HCT116 (cell line): Measurements from ENCODE around the gene SCFD2. TPM values are rescaled to one million over a fixed set of nuclear protein-coding genes. Genes with fewer than 3 reads are reported as not detected.

Experiments
- ATAC-seq: fragments of 200-7000 bp; cut with Tn5 transposase; 2 replicates; pipeline ENCODE4 v1.9.1; 2020; ENCODE audit warnings: mild to moderate bottlenecking, moderate library complexity
- BruUV-seq: library from RNA; stranded (reverse); fragments of 400-500 nt; replicated peaks from 2 replicates; lab custom pipeline; 2021; lab: Mats Ljungman, UMichigan
- CTCF ChIA-PET: fragments of 300-600 bp; sonication (Branson Sonifier 250); formaldehyde crosslinking; loops from one replicate; lab custom pipeline; 2021; ENCODE audit warnings: antibody characterized with exemption; lab: Charles Lee
- POLR2A ChIA-PET: fragments of 300-600, 350-600 bp; sonication (Branson Sonifier 250); formaldehyde crosslinking; loops from one replicate; lab custom pipeline; 2021; ENCODE audit warnings: antibody characterized with exemption; lab: Charles Lee
- RAD21 ChIA-PET, 2 experiments: fragments of 300-600 bp; sonication (Branson Sonifier 250); formaldehyde crosslinking; loops; one replicate each; lab custom pipeline; 2023; ENCODE audit warnings: low total read pairs in 2 of 2; ENCODE audit not compliant: uncharacterized antibody in 2 of 2, unreplicated experiment in 2 of 2, low non-redundant PET in 1 of 2; lab: Charles Lee
- DNase-seq: peaks from one replicate; pipeline ENCODE4 v3.0.0-alpha.2; 2010; ENCODE audit warnings: low read depth, low spot score
- H2AFZ ChIP-seq: fragments of 200-600 bp; shearing (Covaris generic), sonication (generic); 2 replicates; pipeline ENCODE4 v1.6.1; 2017; ENCODE audit warnings: low read depth, mixed run types, mixed read lengths, antibody characterized with exemption, low read length; ENCODE audit not compliant: poor library complexity, severe bottlenecking
- H3K27ac ChIP-seq: 2 replicates; pipeline ENCODE4 v1.5.1; 2012; ENCODE audit warnings: low read depth, low read length
- H3K27me3 ChIP-seq: fragments of 200-600 bp; sonication (generic); 2 replicates; pipeline ENCODE4 v1.6.1; 2016; ENCODE audit warnings: mixed run types, low read length, mixed read lengths; ENCODE audit not compliant: insufficient read depth
- H3K36me3 ChIP-seq, 2 experiments: fragments of 200-500 bp in 1 of 2; fragments of 200-600 bp in 1 of 2; sonication (Bioruptor generic) in 1 of 2; sonication (generic) in 1 of 2; 2 replicates each; pipeline versions ENCODE4 v1.5.1 to v1.6.1; 2014 to 2016; ENCODE audit warnings: low read length in 2 of 2, inconsistent platforms in 1 of 2, mixed read lengths in 1 of 2, mixed run types in 1 of 2; ENCODE audit not compliant: insufficient read depth in 2 of 2, control insufficient read depth in 1 of 2
- H3K4me1 ChIP-seq, 2 experiments: fragments of 200-600 bp in 1 of 2; sonication (generic) in 1 of 2; 2 replicates each; pipeline versions ENCODE4 v1.5.1 to v1.6.1; 2012 to 2017; ENCODE audit warnings: low read length in 2 of 2, inconsistent platforms in 1 of 2, mild to moderate bottlenecking in 1 of 2, mixed read lengths in 1 of 2, mixed run types in 1 of 2, moderate library complexity in 1 of 2; ENCODE audit not compliant: insufficient read depth in 2 of 2, control insufficient read depth in 1 of 2
- H3K4me2 ChIP-seq: fragments of 200-600 bp; sonication (generic); 2 replicates; pipeline ENCODE4 v1.6.1; 2017; ENCODE audit warnings: mixed run types, low read length, mixed read lengths
- H3K4me3 ChIP-seq, 2 experiments: fragments of 200-600 bp in 1 of 2; sonication (generic) in 1 of 2; replicated peaks in 1 of 2; 2 replicates each; pipeline ENCODE4 v1.5.1; 2011 to 2016; ENCODE audit warnings: low read length in 2 of 2, control low read depth in 1 of 2, low read depth in 1 of 2, mild to moderate bottlenecking in 1 of 2, mixed read lengths in 1 of 2, mixed run types in 1 of 2
- H3K79me2 ChIP-seq: fragments of 200-600 bp; sonication (generic); 2 replicates; pipeline ENCODE4 v1.6.1; 2017; ENCODE audit warnings: mild to moderate bottlenecking, mixed run types, low read length, moderate library complexity, mixed read lengths; ENCODE audit not compliant: insufficient read depth
- H3K9ac ChIP-seq: fragments of 200-600 bp; sonication (generic); 2 replicates; pipeline ENCODE4 v1.6.1; 2016; ENCODE audit warnings: low read length, mixed read lengths
- H3K9me2 ChIP-seq: fragments of 200-600 bp; sonication (generic), shearing (Covaris generic); 2 replicates; pipeline ENCODE4 v1.6.1; 2017; ENCODE audit warnings: mixed run types, mild to moderate bottlenecking, moderate library complexity; ENCODE audit not compliant: insufficient read depth
- H3K9me3 ChIP-seq, 2 experiments: fragments of 200-500 bp in 1 of 2; fragments of 200-600 bp in 1 of 2; sonication (Bioruptor generic) in 1 of 2; sonication (generic) in 1 of 2; 2 replicates each; pipeline ENCODE4 v1.6.1; 2014 to 2017; ENCODE audit warnings: low read length in 2 of 2, mixed read lengths in 2 of 2, inconsistent platforms in 1 of 2, low read depth in 1 of 2, mild to moderate bottlenecking in 1 of 2, mixed run types in 1 of 2, moderate library complexity in 1 of 2; ENCODE audit not compliant: control insufficient read depth in 1 of 2, insufficient read depth in 1 of 2
- H4K20me1 ChIP-seq: fragments of 200-600 bp; sonication (generic), shearing (Covaris generic); 2 replicates; pipeline ENCODE4 v1.6.1; 2017; ENCODE audit warnings: mixed run types, mild to moderate bottlenecking, moderate library complexity; ENCODE audit not compliant: insufficient read depth
- CEBPB ChIP-seq: IDR thresholded peaks from 2 replicates; pipeline ENCODE4 v1.6.1; 2012; ENCODE audit warnings: low read depth
- EGR1 ChIP-seq: IDR thresholded peaks from 2 replicates; pipeline ENCODE4 v1.6.1; 2012; ENCODE audit warnings: low read depth
- ELF1 ChIP-seq: IDR thresholded peaks from 2 replicates; pipeline ENCODE4 v1.6.1; 2012; ENCODE audit warnings: low read depth, borderline replicate concordance
- EZH2 ChIP-seq: fragments of 200-600 bp; sonication (generic); IDR thresholded peaks from 2 replicates; pipeline ENCODE4 v1.6.1; 2017; ENCODE audit warnings: antibody characterized with exemption, mixed run types
- FOSL1 ChIP-seq: IDR thresholded peaks from 2 replicates; pipeline ENCODE4 v1.6.1; 2012; ENCODE audit warnings: low read depth
- POLR2A ChIP-seq: IDR thresholded peaks from 2 replicates; pipeline ENCODE4 v1.7.0; 2011; ENCODE audit warnings: borderline replicate concordance; ENCODE audit not compliant: insufficient read depth, insufficient read length; ENCODE audit errors: extremely low read depth
- SP1 ChIP-seq: IDR thresholded peaks from 2 replicates; pipeline ENCODE4 v1.6.1; 2012; ENCODE audit warnings: low read depth
- SRF ChIP-seq: IDR thresholded peaks from 2 replicates; pipeline ENCODE4 v1.6.1; 2012; ENCODE audit warnings: low read depth
- TCF7L2 ChIP-seq: IDR thresholded peaks from 2 replicates; pipeline ENCODE4 v1.7.0; 2011; ENCODE audit warnings: borderline replicate concordance, inconsistent platforms; ENCODE audit not compliant: insufficient read depth, insufficient read length; ENCODE audit errors: extremely low read depth
- YY1 ChIP-seq: IDR thresholded peaks from 2 replicates; pipeline ENCODE4 v1.6.1; 2011; ENCODE audit warnings: low read length, low read depth, moderate library complexity, mild to moderate bottlenecking; ENCODE audit not compliant: insufficient replicate concordance; ENCODE audit errors: extremely low read depth
- ZFX ChIP-seq: fragments of 450-650 bp; IDR thresholded peaks from 2 replicates; pipeline ENCODE4 v1.6.1; 2017
- ZNF274 ChIP-seq: fragments of 200-500 bp; sonication (Bioruptor generic); IDR thresholded peaks from 2 replicates; pipeline ENCODE4 v1.6.1; 2014; ENCODE audit warnings: mild to moderate bottlenecking, low read depth, low read length, inconsistent platforms
- intact Hi-C: fragments of 100-400 bp; cut with micrococcal nuclease; formaldehyde crosslinking; loops from 2 replicates; pipeline ENCODE4 v1.10.0; 2022
- total RNA-seq: library from RNA; stranded (reverse); gene quantifications from one replicate; pipeline ENCODE4 v1.2.1, GENCODE V29; 2021; ENCODE audit not compliant: unreplicated experiment
- TF ChIP-seq, protein P1 (sequence below): IDR thresholded peaks from 2 replicates; pipeline ENCODE4 v1.6.1; 2012; ENCODE audit warnings: low read depth
- TF ChIP-seq, protein P2 (sequence below): IDR thresholded peaks from 2 replicates; pipeline ENCODE4 v1.6.1; 2011; ENCODE audit warnings: mild to moderate bottlenecking, low read length, moderate library complexity; ENCODE audit not compliant: insufficient replicate concordance; ENCODE audit errors: extremely low read depth

The SCFD2 gene
- total RNA-seq, 1 experiment from 2014 or later = 13.6 TPM

DNA sequence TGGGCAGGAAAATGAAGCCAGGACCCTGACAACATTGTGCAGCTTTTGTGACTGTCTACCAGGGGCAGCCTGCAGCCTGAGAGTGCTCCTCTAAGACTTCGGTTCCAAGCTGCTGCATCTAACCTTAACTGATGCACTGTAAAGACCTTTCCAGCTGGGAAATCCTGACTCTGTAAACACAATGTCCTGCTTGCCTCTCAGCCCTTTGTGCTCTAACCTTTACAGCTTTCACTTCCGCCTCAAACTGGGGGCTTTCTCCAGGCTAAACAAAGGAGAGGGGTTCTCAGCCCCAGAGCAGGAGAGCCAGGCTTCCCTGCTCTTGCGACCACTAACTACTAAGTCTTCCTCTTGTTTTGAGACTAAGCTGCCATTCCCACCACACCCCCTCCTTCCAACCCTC, 523.1 kb downstream of the SCFD2 start:
- H3K9me2 ChIP-seq = no peaks in the 10 kb centered on the region
- no peak overlapping the region for H3K9ac ChIP-seq
- no peak for ATAC-seq
- no TSS peak for BruUV-seq
- TF ChIP-seq SP1 (no peak), ZFX (no peak), TCF7L2 (no peak), ZNF274 (no peak), CEBPB (no peak), YY1 (no peak)
- TF ChIP-seq, all 23 proteins: peak for 0
- Histone ChIP-seq H3K27me3 (no peaks in the 10 kb centered on the region), H3K36me3 (no peaks in the 10 kb centered on the region), H2AFZ (no peak overlapping the region), H3K79me2 (no peaks in the 10 kb centered on the region), H3K9me3 (no peaks in the 10 kb centered on the region), H3K4me2 (no peak overlapping the region), H3K4me1 (peaks cover 6 to 10% of the 10 kb centered on the region in 2 experiments; a peak in 2 of 4 replicates), H4K20me1 (no peaks in the 10 kb centered on the region), H3K27ac (no peak overlapping the region), H3K4me3 (no peak overlapping the region)
- POLR2A ChIA-PET = no interaction called here
- RAD21 ChIA-PET = no interaction called here
- no peak for DNase-seq
- intact Hi-C loops = no loop called here
- CTCF ChIA-PET = no interaction called here

DNA sequence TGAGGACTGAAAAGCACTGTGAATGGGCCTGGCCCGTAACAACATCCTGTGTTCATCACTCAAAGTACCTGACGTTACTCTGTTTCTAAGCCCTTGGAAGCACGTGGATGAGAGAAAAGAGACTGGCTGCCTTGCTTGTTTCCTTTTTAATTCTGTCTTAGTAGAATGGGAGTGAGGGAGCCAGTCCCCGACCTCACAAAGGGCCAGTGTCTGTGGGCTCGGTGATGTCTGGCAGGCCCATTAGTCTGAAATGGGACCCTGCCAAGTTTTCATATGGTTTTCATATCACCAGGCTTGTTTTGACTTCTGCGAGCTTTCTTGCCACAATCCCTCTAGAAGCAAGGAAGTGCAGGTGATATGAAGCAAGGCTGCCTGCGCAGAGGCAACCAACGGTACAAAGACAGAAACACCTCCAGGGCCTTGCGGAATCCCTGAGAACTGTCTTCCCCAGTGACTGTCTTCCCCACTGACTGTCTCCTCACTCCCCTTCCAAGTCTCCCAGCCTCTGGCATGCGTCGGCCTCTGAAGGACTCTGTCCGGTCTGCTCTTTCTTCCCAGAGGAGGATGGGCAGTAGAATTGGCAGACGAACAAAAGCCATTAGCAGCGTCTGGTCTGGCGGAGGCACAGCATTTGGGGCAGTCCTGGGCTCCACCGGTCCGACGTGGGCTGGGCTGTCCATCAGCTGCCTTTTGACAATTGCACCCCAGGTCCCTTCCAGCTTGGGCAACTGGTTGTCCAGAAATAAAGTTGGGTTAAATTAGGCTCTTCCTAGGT, 524.0 kb downstream of the SCFD2 start:
- BruUV-seq = no TSS peak
- H3K9ac ChIP-seq = no peak overlapping the region
- ATAC-seq (no peak), DNase-seq (no peak)
- POLR2A ChIA-PET = no interaction called here
- H3K27me3 ChIP-seq = no peaks in the 10 kb centered on the region
- no peak overlapping the region for H3K27ac ChIP-seq
- RAD21 ChIA-PET = no interaction called here
- no peaks in the 10 kb centered on the region for H4K20me1 ChIP-seq
- H3K4me3 ChIP-seq = no peak overlapping the region
- no peaks in the 10 kb centered on the region for H3K79me2 ChIP-seq
- H3K9me2 ChIP-seq = no peaks in the 10 kb centered on the region
- CTCF ChIA-PET = no interaction called here
- H2AFZ ChIP-seq = no peak overlapping the region
- peaks cover 6 to 14% of the 10 kb centered on the region in 2 experiments; a peak in 2 of 4 replicates for H3K4me1 ChIP-seq
- H3K36me3 ChIP-seq = no peaks in the 10 kb centered on the region
- H3K4me2 ChIP-seq = no peak overlapping the region
- intact Hi-C loops = no loop called here
- H3K9me3 ChIP-seq = no peaks in the 10 kb centered on the region
- TF ChIP-seq ZNF274 = no peak
- TF ChIP-seq ELF1 = no peak
- TF ChIP-seq YY1 = no peak
- no peak for TF ChIP-seq SRF
- TF ChIP-seq, protein P1, sequence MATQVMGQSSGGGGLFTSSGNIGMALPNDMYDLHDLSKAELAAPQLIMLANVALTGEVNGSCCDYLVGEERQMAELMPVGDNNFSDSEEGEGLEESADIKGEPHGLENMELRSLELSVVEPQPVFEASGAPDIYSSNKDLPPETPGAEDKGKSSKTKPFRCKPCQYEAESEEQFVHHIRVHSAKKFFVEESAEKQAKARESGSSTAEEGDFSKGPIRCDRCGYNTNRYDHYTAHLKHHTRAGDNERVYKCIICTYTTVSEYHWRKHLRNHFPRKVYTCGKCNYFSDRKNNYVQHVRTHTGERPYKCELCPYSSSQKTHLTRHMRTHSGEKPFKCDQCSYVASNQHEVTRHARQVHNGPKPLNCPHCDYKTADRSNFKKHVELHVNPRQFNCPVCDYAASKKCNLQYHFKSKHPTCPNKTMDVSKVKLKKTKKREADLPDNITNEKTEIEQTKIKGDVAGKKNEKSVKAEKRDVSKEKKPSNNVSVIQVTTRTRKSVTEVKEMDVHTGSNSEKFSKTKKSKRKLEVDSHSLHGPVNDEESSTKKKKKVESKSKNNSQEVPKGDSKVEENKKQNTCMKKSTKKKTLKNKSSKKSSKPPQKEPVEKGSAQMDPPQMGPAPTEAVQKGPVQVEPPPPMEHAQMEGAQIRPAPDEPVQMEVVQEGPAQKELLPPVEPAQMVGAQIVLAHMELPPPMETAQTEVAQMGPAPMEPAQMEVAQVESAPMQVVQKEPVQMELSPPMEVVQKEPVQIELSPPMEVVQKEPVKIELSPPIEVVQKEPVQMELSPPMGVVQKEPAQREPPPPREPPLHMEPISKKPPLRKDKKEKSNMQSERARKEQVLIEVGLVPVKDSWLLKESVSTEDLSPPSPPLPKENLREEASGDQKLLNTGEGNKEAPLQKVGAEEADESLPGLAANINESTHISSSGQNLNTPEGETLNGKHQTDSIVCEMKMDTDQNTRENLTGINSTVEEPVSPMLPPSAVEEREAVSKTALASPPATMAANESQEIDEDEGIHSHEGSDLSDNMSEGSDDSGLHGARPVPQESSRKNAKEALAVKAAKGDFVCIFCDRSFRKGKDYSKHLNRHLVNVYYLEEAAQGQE = no peak
- no peak for TF ChIP-seq ZFX
- no peak for TF ChIP-seq EGR1
- no peak for TF ChIP-seq POLR2A
- no peak for TF ChIP-seq FOSL1
- no peak for TF ChIP-seq EZH2
- TF ChIP-seq, protein P2, sequence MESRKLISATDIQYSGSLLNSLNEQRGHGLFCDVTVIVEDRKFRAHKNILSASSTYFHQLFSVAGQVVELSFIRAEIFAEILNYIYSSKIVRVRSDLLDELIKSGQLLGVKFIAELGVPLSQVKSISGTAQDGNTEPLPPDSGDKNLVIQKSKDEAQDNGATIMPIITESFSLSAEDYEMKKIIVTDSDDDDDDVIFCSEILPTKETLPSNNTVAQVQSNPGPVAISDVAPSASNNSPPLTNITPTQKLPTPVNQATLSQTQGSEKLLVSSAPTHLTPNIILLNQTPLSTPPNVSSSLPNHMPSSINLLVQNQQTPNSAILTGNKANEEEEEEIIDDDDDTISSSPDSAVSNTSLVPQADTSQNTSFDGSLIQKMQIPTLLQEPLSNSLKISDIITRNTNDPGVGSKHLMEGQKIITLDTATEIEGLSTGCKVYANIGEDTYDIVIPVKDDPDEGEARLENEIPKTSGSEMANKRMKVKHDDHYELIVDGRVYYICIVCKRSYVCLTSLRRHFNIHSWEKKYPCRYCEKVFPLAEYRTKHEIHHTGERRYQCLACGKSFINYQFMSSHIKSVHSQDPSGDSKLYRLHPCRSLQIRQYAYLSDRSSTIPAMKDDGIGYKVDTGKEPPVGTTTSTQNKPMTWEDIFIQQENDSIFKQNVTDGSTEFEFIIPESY = no peak
- no peak for TF ChIP-seq TCF7L2
